Occipital lobe (tissue), 2 donors: Measurements from ENCODE around the gene TLCD2. TPM values are rescaled to one million over a fixed set of nuclear protein-coding genes. Genes with fewer than 3 reads are reported as not detected.
"Not testable (repeated sequence)": the region's sequence is repeated elsewhere in the genome, so short reads cannot be mapped to it uniquely, and the experiment has no call there.

Source experiments
- DNase-seq: peaks from one replicate; lab custom pipeline; 2025; lab: John Stamatoyannopoulos, UW
- total RNA-seq: library from RNA; depleted of rRNA; stranded (reverse); fragments of >200 nt; gene quantifications from one replicate; pipeline ENCODE4 v1.2.3, GENCODE V29; 2014

Gene TLCD2, protein sequence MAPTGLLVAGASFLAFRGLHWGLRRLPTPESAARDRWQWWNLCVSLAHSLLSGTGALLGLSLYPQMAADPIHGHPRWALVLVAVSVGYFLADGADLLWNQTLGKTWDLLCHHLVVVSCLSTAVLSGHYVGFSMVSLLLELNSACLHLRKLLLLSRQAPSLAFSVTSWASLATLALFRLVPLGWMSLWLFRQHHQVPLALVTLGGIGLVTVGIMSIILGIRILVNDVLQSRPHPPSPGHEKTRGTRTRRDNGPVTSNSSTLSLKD
- 0.47 TPM for total RNA-seq

DNA sequence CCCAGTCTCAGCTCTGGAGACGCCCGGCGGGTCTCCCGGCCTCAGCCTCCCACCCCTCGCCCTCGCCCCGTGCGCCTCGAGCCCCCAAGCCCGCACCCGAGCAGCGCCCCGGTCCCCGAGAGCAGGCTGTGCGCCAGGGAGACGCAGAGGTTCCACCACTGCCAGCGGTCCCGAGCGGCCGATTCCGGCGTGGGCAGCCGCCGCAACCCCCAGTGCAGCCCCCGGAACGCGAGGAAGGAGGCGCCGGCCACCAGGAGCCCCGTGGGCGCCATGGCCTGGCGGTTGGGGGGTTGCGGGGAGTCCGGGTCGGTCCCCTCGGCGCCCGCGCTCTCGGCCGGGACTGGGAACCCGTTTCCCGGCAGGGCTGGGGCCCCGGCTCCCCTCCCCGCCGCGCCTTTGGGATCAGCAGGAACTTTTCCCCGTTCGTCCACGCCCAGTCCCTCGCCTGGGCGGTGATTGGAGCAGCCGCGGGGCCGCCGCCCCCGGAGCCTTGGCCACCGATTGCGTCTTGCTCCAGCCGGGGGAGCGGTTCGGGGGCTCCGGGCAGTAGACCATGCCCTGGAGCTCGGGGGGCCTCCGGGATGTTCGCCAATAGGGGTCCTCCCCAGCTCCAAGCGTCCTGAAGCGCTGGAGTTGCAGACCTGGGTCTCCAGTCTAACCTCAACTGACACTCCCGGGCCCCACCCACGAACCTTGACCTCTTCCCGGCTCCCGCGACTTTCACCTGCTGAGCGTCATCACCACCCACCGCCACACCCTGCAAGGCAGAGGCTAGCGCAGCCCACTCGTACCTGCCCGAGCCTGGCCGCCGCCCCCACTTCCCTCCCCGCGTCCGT, at the start of gene TLCD2:
Gene TLCD2 (minus strand): TSS at position 407 of the 836 bp plus-strand sequence. CDS start 135 bp downstream, at position 272.
- no peak for DNase-seq

DNA sequence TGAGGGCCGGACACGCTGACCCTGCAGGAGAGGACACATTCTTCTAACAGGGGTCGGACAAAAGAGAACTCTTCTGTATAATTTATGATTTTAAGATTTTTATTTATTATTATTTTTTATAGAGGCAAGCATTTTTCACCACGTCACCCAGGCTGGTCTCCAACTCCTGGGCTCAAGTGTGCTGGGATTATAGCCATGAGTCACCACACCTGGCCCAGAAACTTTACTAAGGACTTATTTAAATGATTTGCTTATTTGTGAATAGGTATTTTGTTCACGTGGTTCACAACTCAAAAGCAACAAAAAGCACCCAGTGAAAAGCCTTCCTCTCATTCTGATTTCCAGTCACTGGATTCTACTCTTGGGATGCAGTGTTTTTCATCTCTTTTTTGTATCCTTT, 49.4 kb upstream of the TLCD2 start:
- DNase-seq, result no peak

DNA sequence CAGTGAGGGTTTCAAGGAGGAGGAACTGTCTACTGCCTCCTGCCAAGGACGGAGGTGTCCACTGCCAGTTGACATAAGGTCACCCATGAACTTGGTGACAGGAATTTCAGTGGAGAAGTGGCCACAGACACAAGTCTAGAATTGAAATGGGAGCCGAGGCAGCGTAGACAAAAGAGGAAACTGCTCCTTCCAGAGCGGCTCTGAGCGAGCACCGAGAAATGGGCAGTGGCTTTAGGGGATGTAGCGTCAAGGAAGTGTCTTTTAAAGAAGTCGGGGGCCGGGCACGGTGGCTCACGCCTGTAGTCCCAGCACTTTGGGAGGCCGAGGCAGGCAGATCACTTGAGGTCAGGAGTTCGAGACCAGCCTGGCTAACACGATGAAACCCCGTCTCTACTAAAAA, 48.6 kb upstream of the TLCD2 start:
- DNase-seq, result no peak

DNA sequence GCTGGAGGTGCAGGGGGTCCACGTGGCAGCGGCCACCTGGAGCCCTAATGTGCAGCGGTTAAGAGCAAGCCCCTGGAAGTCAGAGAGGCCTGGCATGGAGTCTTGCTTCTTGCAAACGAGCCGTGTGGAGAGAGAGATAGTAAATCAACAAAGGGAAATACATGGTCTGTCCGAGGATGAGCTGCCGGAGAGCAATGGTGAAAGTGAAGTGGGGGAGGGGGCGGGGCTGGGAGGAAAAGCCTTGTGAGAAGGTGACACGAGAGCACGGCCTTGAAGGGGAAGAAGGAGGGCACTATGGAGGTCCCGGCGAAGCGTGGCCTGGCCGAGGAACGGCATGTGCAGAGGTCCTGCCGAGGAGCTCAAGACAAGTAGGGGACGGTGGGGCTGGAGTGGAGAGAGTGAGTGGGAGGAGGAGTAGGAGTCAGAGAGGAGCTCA, 45.7 kb upstream of the TLCD2 start:
- DNase-seq, result no peak

DNA sequence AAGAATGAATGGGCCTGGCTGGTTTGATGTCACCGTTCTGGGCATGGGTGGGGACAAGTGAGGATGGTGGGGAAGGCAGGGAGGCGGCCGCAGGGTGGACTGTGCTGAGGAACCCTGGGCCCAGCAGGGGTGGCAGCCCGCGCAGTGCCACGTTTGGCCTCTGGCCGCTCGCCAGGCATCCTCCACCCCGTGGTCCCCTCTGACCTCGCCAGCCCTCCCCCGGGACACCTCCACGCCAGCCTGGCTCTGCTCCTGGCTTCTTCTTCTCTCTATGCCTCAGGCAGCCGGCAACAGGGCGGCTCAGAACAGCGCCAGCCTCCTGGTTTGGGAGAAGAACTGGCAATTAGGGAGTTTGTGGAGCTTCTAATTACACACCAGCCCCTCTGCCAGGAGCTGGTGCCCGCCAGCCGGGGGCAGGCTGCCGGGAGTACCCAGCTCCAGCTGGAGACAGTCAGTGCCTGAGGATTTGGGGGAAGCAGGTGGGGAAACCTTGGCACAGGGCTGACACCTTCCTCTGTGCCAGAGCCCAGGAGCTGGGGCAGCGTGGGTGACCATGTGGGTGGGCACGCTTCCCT, 45.2 kb upstream of the TLCD2 start:
- no peak for DNase-seq

DNA sequence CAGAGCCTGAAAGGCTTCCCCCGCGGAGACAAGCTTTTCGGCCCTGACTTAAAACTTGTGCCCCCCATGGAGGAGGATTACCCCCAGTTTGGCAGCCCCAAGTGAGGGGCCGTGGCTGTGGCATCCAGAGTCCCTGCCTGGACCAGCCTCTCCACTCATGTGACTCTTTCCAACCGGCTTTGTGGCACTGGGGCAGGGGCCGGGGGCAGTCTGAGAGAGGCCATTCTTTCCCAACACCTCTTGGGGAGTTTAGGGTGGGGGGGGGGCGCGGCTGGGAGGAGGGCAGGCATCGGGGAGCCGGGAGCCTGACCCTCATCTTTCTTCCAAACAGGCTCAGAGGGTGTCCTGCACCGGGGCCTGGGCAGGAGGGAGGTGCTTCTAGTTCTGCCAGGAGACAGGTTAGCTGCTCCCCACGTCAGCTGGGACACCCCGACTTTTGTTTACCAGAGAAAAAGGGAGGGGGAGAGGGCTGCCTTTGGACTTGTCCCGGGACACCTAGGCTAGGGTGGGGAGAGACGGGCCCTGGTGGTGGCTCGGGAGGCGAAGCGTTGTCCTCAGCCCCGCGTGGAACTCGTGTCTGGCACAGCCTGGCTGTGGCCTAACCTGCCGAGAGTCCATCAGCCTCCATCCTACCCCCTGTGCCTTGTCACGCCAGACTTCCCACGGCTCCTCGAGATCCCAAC, 44.4 kb upstream of the TLCD2 start:
- no peak for DNase-seq

DNA sequence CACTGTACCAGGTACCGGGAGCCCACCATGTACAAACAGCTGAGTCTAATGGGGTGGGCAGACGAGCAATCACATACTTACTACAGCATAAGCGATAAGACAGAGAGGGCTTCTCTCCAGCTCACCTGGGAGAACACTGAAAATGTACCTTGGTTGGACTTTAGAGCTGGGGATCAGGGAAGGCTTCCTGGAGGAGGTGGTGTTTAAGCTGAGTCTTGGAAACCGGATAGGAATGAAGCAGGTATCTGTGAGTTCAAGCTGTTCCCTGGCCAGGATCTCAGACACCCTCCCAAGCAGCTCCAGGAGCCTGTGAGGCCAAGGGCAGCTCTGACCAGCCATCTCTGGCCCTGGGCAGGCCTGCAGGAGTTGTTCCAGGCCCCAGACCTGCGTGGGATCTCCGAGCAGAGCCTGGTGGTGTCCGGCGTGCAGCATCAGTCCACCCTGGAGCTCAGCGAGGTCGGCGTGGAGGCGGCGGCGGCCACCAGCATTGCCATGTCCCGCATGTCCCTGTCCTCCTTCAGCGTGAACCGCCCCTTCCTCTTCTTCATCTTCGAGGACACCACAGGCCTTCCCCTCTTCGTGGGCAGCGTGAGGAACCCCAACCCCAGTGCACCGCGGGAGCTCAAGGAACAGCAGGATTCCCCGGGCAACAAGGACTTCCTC, 43.7 kb upstream of the TLCD2 start:
- no peak for DNase-seq

DNA sequence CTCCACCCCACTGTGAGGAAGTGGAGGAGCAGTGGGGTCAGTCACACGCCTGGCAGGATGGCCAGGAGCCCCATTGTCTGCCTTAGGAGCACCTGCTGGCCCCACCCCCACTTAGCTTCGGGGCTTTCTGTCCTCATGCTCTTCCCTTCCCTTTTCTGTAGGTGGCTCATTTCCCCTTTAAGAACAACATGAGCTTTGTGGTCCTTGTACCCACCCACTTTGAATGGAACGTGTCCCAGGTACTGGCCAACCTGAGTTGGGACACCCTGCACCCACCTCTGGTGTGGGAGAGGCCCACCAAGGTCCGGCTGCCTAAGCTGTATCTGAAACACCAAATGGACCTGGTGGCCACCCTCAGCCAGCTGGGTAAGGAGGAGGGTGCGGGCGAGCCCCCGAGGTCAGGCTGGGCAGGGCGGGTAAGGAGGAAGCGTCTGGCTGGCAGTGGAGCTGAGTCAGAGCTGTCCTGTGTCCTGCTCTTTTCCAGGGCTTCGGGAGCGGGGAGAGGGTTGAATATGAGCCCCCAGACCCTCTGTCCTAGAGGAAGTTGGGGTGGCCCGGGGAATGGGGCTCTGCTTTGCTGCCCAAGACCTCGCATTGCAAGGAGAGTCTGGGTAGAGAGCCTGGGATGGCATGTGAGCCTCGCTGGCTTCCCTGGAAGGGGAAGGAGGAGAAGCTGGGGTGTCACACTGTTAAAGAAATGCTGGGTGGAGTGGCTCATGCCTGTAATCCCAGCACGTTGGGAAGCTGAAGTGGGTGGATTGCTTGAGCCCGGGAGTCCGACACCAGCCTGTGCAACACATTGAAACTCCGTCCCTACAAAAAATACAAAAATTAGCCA, 42.5 kb upstream of the TLCD2 start:
- DNase-seq, result no peak

DNA sequence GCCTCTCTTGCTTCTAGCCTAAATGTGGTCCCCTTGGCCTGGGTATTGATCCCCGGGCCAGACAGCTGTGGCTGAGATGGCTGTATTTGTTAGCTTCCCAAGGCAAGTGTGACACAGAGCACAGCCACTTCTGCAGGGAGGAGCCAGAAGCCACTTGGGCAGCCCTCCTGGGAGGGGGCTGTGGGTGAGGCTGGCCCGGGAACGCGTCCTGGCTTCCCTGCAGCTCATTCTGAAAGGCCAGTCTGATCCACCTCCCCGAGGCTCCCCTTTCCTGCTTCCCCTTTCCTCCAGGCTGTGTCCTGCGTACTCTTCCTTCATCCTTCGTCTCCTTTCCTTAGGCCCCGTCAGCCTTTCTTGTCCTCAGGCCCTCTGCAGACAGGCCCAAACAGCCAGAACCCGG, 40.5 kb upstream of the TLCD2 start:
- no peak for DNase-seq

DNA sequence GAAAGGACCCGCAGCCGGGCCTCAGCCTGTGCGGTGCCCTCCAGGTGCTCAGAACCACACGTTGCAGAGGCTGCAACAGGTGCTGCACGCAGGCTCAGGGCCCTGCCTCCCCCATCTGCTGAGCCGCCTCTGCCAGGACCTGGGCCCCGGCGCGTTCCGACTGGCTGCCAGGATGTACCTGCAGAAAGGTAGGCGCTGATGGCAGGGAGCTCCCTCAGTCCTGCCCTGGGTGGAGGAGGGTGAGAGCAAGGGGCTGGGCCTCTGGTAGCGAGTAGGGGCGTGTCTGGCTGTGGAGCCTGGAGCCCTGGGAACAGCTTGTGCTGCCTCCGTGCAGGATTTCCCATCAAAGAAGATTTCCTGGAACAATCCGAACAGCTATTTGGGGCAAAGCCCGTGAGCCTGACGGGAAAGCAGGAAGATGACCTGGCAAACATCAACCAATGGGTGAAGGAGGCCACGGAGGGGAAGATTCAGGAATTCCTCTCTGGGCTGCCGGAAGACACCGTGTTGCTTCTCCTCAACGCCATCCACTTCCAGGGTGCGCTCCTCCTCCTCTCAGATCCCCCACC, 36.9 kb upstream of the TLCD2 start:
- DNase-seq, result no peak

DNA sequence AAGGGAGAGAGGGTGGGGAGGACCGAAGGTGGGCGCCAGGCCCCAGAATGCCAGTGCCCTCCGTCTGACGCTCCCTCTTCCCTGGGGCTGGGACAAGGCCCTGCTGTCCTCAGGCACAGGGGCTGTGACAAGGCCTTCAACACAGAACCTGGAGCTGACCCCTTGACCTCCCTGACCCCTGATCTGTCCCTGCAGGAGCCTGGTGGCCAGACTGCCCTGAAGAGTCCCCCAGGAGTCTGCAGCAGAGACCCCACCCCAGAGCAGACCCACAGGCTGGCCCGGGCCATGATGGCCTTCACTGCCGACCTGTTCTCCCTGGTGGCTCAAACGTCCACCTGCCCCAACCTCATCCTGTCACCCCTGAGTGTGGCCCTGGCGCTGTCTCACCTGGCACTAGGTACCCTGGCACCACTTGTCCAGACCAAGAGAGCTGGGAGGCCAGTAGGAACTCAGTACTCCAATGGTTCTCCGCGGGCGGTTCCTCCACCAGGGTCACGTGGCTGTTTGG, 35.4 kb upstream of the TLCD2 start:
- no peak for DNase-seq

DNA sequence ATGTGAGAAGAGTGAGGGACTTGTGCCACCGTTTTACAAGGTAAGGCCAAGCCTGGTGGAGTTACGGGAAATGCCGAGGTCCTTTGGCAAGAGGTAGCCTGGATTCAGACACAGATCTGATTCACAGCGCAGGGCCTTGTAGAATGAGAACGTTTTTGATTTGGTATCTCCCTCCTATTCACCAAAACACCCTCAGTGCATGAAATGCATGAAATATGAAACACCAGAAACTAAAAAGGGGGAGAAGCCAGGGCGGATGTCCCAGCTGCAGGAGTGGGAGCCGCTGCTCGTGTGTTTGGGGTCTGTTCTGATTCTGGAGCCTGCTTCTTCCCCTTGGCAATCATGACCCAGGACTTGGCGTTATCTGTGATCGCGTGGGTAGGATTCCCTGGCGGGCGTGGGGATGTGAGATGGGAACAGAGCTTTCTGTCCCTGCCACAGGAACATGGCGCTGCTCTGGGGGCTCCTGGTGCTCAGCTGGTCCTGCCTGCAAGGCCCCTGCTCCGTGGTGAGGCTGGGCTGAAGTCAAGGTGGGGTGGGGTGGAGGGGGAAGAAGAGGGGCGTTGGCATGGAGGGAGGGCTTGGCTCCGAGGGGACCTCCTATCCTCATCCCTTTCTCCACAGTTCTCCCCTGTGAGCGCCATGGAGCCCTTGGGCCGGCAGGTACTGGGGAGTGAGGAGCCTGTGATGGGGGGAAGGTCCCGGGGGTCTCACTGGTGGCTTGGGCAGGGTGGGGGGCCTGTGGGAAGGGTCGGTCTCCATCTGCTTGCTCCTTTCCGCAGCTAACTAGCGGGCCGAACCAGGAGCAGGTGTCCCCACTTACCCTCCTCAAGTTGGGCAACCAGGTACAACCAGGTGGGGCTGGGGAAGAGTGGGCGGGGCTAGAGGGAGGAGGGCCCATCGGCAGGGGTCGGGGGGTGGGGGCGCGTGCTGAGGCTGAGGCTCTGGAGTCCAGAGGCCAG, 34.7 kb upstream of the TLCD2 start:
- no peak for DNase-seq

DNA sequence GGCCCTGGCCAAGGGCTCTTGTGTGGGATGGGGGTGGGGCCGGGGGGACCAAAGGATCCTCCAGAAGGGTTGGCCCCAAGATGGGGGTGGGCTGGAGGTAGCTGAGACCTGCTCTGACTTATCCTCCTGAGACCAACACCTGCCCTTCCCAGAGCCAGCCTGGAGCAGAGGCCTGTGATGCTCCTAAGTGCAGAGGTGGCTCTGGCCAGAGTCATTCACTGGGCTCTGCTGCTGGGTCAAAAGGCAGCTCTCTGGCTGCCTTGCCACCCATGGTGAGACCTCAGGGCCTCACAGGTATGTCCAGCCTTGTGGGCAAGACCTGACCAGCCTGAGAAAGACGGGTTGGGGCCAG, 32.9 kb upstream of the TLCD2 start:
- no peak for DNase-seq

DNA sequence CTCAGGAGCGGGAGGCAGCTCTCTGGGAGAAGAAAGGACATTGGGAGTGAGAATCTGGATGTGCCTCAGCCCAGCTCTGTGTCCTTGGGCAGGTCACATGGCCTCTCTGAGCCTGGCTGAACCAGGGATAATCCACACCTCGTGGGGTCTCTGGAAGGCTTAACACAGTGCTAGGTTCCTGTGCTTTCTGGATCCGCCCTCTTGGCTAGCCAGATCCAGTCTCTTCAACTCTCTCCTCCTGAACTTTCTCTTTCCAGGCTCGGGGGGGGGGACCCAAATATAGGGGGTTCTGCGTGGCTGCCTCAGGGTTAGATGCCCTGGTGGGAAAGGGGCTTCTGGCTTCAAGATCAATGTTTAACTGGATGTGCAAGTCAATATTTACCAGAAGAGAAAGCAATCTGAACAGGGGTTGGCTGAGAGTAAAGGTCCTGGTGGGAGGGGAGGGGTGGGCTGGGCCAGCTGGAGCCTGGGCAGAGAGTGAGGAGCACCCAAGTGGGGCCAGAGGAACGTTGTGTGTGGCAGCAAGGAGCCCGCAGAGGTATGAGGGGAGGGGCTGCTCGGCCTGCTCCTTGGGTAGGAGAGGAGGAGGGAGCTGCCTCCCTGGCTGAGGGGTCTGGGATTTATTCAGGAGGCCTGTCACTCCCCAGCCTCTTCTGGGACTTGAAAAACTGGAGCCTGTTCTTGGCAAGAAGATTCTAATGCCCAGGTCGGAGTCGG, 32.4 kb upstream of the TLCD2 start, which contains the start of gene SERPINF2:
Gene SERPINF2 (plus strand): TSS at position 501 of the 717 bp plus-strand sequence. CDS start 2,125 bp downstream, outside the sequence.
- no peak for DNase-seq

DNA sequence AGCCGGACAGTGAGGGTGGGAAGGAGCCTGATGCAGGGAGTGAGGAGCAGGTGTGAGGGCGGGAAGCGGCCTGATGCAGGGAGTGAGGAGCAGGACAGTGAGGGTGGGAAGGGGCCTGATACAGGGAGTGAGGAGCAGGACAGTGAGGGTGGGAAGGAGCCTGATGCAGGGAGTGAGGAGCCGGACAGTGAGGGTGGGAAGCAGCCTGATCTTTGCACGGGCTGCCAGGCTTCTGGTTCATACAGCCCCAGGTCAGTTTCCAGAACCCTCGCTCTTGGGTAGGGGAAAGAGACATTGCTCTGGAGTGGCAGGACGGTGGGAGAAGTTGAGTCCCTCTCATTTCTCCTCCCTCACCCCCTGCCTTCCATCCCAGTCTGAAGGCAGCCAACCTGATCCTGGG, 31.7 kb upstream of the TLCD2 start:
- not testable (repeated sequence) for DNase-seq

DNA sequence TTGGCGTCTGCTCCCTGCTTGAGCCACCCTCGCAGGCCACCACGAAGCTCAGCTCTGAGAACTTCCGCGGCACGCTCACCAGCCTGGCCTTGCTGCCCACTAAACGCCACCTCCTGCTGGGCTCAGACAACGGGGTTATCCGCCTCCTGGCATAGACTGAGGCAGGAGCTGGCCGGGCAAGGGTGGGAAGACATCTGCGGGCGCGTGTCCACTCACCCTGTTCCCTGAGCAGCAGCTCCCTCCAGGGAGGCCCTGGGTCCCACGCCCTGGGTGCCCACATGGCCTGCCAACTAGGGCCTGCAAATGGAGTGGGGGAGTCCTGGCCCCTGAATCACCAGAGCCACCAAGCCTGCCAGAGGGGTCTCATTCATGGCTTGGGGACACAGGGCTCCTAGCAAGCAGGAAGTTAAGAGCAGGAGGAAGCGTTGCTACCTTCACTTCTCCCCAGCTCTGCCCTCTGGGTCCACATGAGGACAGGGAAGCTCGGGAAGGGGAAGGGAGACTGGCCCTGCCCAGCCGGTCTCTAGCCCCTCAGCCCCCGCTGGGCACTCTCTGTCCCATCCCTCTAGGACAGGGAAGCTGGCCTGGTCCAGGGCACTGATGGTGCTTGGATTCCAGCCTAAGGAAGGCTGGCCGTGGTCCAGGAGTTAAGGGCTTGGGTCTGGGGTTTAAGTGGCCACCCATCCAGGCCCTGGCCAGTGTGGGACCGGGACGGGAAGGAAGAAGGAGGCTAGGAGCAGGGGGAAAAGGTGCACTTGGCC, 27.5 kb upstream of the TLCD2 start:
- DNase-seq, result no peak
